ENCODE results near the gene XPNPEP2.

XPNPEP2 gene

GRCh38 chrX:129755779-129756650 lies 17.2 kb downstream of the XPNPEP2 start:
- DNase-seq (ENCODE audit: low read depth) = peak; percentile 64
- TF ChIP-seq POLR2A (IDR thresholded peaks at IDR 0.05; ENCODE audit: extremely low read depth, insufficient read length) (no peak), MAX (IDR thresholded peaks at IDR 0.05; ENCODE audit: low read depth, low read length) (no peak), CTCF (IDR thresholded peaks at IDR 0.05; ENCODE audit: low read depth, low read length) (peak; percentile 38)
- H3K4me3 ChIP-seq (ENCODE audit: low read depth, low read length) = no peak overlapping the region

GRCh38 chrX:129759576-129760061 lies 20.8 kb downstream of the XPNPEP2 start:
- peak; percentile 51 for DNase-seq (ENCODE audit: low read depth)

GRCh38 chrX:129760155-129760554 lies 21.4 kb downstream of the XPNPEP2 start:
- H3K4me3 ChIP-seq (ENCODE audit: low read depth, low read length) = no peak overlapping the region
- no peak for TF ChIP-seq MYC (IDR thresholded peaks at IDR 0.05; ENCODE audit: low read depth, low read length)
- TF ChIP-seq CTCF (IDR thresholded peaks at IDR 0.05; ENCODE audit: low read depth, low read length) = no peak
- no peak for TF ChIP-seq POLR2A (IDR thresholded peaks at IDR 0.05; ENCODE audit: extremely low read depth, insufficient read length)
- no peak for TF ChIP-seq MAX (IDR thresholded peaks at IDR 0.05; ENCODE audit: low read depth, low read length)
- DNase-seq (ENCODE audit: low read depth) = no peak

More at GRCh38 chrX:129759576-129760061, 20.8 kb downstream of the XPNPEP2 start:
- no peak overlapping the region for H3K4me3 ChIP-seq (ENCODE audit: low read depth, low read length)
- TF ChIP-seq POLR2A (IDR thresholded peaks at IDR 0.05; ENCODE audit: extremely low read depth, insufficient read length) = no peak
- no peak for TF ChIP-seq MYC (IDR thresholded peaks at IDR 0.05; ENCODE audit: low read depth, low read length)
- TF ChIP-seq MAX (IDR thresholded peaks at IDR 0.05; ENCODE audit: low read depth, low read length) = no peak
- TF ChIP-seq CTCF (IDR thresholded peaks at IDR 0.05; ENCODE audit: low read depth, low read length) = no peak

GRCh38 chrX:129760981-129761380 lies 22.2 kb downstream of the XPNPEP2 start:
- H3K4me3 ChIP-seq (ENCODE audit: low read depth, low read length) = no peak overlapping the region
- no peak for DNase-seq (ENCODE audit: low read depth)
- no peak for TF ChIP-seq POLR2A (IDR thresholded peaks at IDR 0.05; ENCODE audit: extremely low read depth, insufficient read length)
- TF ChIP-seq MAX (IDR thresholded peaks at IDR 0.05; ENCODE audit: low read depth, low read length) = no peak
- TF ChIP-seq CTCF (IDR thresholded peaks at IDR 0.05; ENCODE audit: low read depth, low read length) = no peak
- no peak for TF ChIP-seq MYC (IDR thresholded peaks at IDR 0.05; ENCODE audit: low read depth, low read length)

GRCh38 chrX:129761596-129761995 lies 22.8 kb downstream of the XPNPEP2 start:
- TF ChIP-seq MYC (IDR thresholded peaks at IDR 0.05; ENCODE audit: low read depth, low read length) = no peak
- no peak for TF ChIP-seq POLR2A (IDR thresholded peaks at IDR 0.05; ENCODE audit: extremely low read depth, insufficient read length)
- no peak for TF ChIP-seq CTCF (IDR thresholded peaks at IDR 0.05; ENCODE audit: low read depth, low read length)
- no peak for TF ChIP-seq MAX (IDR thresholded peaks at IDR 0.05; ENCODE audit: low read depth, low read length)
- H3K4me3 ChIP-seq (ENCODE audit: low read depth, low read length) = no peak overlapping the region
- DNase-seq (ENCODE audit: low read depth) = no peak

All from NB4 (cell line).